GM12874 (cell line): ENCODE data around the gene ADA.

Source experiments
- CTCF ChIP-seq: IDR thresholded peaks from 2 replicates; pipeline ENCODE4 v1.5.1; 2011; ENCODE audit warnings: low read depth, mild to moderate bottlenecking, control low read depth, low read length, moderate library complexity; ENCODE audit not compliant: insufficient read depth

Gene ADA

GRCh38 chr20:44644667-44645131 lies 6.8 kb downstream of the ADA start:
- no peak for TF ChIP-seq CTCF

DNA sequence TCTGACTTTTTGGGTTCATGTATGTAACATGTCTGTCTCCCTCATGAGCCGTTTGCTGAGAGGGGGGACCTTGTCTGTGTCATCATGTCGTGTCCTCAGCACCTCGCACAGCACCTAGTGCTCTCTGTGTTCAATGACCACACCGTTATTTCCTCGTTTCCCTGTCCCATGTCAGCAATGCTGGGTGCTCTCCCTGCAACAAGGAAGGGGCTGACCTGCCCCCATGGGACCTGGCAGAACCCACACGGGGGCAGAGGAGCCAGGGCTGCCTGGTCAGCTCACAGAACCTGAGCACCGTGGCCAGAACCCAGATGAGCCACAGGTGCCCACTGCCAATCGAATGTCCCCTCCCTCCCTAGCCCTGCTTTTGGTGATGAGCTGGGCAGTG lies 7.3 kb downstream of the ADA start:
- TF ChIP-seq CTCF: no peak

DNA sequence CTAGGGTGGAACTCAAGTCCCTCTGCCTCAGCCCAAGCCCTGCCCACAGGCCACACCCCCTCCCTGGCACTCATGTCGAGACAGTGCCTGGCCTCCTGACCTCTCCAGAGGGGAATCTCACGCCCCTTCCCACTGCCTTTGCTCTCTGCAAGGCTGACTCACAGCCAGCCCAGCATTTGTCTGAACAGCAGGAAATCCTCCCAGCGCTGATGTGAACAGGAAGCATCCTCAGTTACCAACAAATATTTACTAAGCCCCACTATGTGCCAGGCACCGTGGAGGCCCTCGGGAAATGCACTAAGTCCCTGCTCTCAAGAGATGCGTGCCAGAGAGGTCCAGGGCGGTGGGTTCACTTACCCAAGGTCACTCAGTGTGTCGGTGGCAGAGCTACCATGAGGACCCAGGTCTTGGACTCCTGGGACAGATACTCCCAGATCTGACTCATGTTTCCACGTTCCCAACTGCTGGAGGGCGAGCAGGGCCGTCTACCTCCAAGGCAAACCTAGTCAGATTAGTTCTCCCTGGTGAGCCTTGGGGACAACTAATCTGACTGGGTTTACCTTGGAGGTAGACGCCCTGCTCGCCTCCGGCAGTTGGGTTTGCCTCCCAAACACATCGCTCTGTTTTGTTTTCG lies 7.8 kb downstream of the ADA start:
- no peak for TF ChIP-seq CTCF

GRCh38 chr20:44643154-44643519 lies 8.4 kb downstream of the ADA start:
- no peak for TF ChIP-seq CTCF

DNA sequence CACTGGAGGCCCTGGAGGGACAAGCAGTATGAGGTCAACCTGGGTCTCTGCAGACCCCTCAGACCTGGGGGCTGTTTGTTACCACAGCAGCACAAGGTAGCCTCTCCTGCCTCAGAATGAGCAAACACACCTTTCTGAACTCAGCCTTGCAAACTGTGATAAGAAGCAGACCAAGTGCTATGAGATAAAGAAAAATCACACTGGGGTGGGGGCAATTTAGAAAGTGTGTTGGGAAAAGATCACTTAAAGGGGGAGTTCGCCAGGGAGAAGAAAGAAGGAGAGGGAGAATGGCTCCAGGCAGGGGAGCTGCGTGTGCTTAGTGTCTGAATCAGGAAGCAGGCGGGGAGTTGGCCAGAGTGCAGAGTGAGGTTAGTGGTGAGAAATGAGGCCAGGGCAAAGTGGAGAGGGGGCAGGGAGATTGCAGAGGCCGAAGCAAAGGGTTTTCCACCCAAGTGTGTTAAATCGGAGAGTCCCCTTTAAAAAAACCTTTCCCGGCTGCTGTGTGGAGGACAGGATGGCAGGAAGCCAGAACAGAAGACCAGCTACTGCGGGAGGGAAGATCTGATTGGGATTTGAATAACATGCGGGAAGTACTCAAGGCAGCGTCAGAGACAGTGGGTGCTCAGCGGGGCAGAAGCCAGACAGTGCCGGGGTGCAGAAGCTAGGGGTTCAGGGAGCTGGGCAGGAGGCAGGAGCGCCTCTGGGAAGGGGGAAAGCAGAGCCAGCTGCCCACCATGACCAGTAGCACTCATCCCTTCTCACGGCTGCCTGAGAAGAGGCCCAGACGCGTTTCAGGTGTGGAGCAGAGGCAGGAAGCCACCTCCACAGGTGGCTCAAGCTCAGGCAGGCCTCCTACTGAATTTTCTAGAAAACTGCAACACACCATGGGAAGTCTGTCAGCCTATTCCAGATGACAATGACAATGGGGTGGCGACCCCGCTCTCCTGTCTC lies 9.0 kb downstream of the ADA start:
- peak; percentile 35; the same call in 1 of the 2 replicates for TF ChIP-seq CTCF

- TF ChIP-seq CTCF: no peak
Observed at GRCh38 chr20:44641325-44641724, 10.2 kb downstream of the ADA start.

- no peak for TF ChIP-seq CTCF
Observed at GRCh38 chr20:44640522-44640921, 11.0 kb downstream of the ADA start.
